H1 (cell line): ENCODE results near the gene GALT. TPM values are rescaled to one million over a fixed set of nuclear protein-coding genes. Genes with fewer than 3 reads are reported as not detected.

Experiments
- CTCF ChIA-PET: fragments of 300-600 bp; sonication (Branson Sonifier 250); formaldehyde crosslinking; loops from one replicate; lab custom pipeline; 2021; ENCODE audit not compliant: partially characterized antibody; lab: Charles Lee
- POLR2A ChIA-PET: fragments of 300-600 bp; sonication (Branson Sonifier 250); formaldehyde crosslinking; loops from one replicate; lab custom pipeline; 2021; ENCODE audit warnings: inconsistent platforms; ENCODE audit not compliant: partially characterized antibody; lab: Charles Lee
- DNase-seq, 2 experiments: peaks; one replicate each; pipeline versions ENCODE4 v3.0.0 to v3.0.0-alpha.2; 2010 to 2022; ENCODE audit warnings: low spot score in 2 of 2, low read depth in 1 of 2, mixed read lengths in 1 of 2
- FAIRE-seq: peaks from 2 replicates; lab custom pipeline; 2011; peaks lifted over from hg19 to GRCh38; lab: Jason Lieb, UNC
- H2AFZ ChIP-seq: 2 replicates; pipeline ENCODE4 v1.8.1; 2012; ENCODE audit warnings: low read length, inconsistent platforms
- H2AK5ac ChIP-seq: 2 replicates; pipeline ENCODE4 v1.6.1; 2013; ENCODE audit warnings: low read depth, low read length
- H2BK120ac ChIP-seq: replicated peaks from 2 replicates; pipeline ENCODE3; 2013; ENCODE audit warnings: low read depth, low read length, inconsistent platforms
- H2BK12ac ChIP-seq: 2 replicates; pipeline ENCODE4 v1.6.1; 2013; ENCODE audit warnings: low read depth, low read length
- H2BK15ac ChIP-seq: 2 replicates; pipeline ENCODE4 v1.6.1; 2013; ENCODE audit warnings: low read length
- H2BK20ac ChIP-seq: 2 replicates; pipeline ENCODE4 v1.6.1; 2013; ENCODE audit warnings: low read length
- H2BK5ac ChIP-seq: 2 replicates; pipeline ENCODE4 v1.6.1; 2013; ENCODE audit warnings: low read depth, low read length
- H3K14ac ChIP-seq: 2 replicates; pipeline ENCODE4 v1.6.1; 2013; ENCODE audit warnings: inconsistent platforms; ENCODE audit not compliant: insufficient read length
- H3K18ac ChIP-seq: 2 replicates; pipeline ENCODE4 v1.6.1; 2013; ENCODE audit warnings: low read length; ENCODE audit errors: extremely low read depth
- H3K23ac ChIP-seq: 2 replicates; pipeline ENCODE4 v1.6.1; 2013; ENCODE audit warnings: inconsistent platforms; ENCODE audit not compliant: insufficient read length
- H3K23me2 ChIP-seq: 2 replicates; pipeline ENCODE4 v1.6.1; 2013; ENCODE audit warnings: low read depth, low read length
- H3K27ac ChIP-seq: 2 replicates; pipeline ENCODE4 v1.6.1; 2011; ENCODE audit warnings: low read depth, low read length, inconsistent platforms
- H3K27me3 ChIP-seq, 4 experiments: replicated peaks in 1 of 4; 1 replicate in 1 of 4; 2 replicates in 3 of 4; pipeline versions ENCODE4 v1.6.1 to v1.8.1; 2011 to 2013; ENCODE audit warnings: low read length in 3 of 4, mild to moderate bottlenecking in 3 of 4, inconsistent platforms in 2 of 4, mixed read lengths in 2 of 4, moderate library complexity in 1 of 4; ENCODE audit not compliant: control insufficient read depth in 3 of 4, insufficient read depth in 3 of 4; ENCODE audit errors: extremely low read depth in 1 of 4
- H3K36me3 ChIP-seq, 4 experiments: 2 replicates each; pipeline versions ENCODE4 v1.6.1 to v1.8.1; 2011 to 2013; ENCODE audit warnings: mild to moderate bottlenecking in 4 of 4, low read length in 3 of 4, moderate library complexity in 2 of 4, control low read depth in 1 of 4, inconsistent platforms in 1 of 4; ENCODE audit not compliant: insufficient read depth in 4 of 4, control insufficient read depth in 2 of 4
- H3K4ac ChIP-seq: replicated peaks from 2 replicates; pipeline ENCODE3; 2013; ENCODE audit warnings: low read length, low read depth, mixed read lengths, inconsistent platforms; ENCODE audit not compliant: insufficient read length
- H3K4me1 ChIP-seq, 4 experiments: replicated peaks in 1 of 4; 1 replicate in 1 of 4; 2 replicates in 3 of 4; pipeline versions ENCODE4 v1.6.1 to v1.8.1; 2011 to 2013; ENCODE audit warnings: low read length in 3 of 4, inconsistent platforms in 2 of 4, mixed read lengths in 1 of 4; ENCODE audit not compliant: insufficient read depth in 4 of 4, control insufficient read depth in 3 of 4
- H3K4me2 ChIP-seq, 2 experiments: 2 replicates each; pipeline versions ENCODE4 v1.6.1 to v1.8.1; 2011 to 2013; ENCODE audit warnings: low read depth in 2 of 2, low read length in 2 of 2, control low read depth in 1 of 2, inconsistent platforms in 1 of 2, mild to moderate bottlenecking in 1 of 2; ENCODE audit not compliant: insufficient read depth in 1 of 2
- H3K4me3 ChIP-seq, 4 experiments: fragments of 200-600, 300-600 bp in 1 of 4; sonication (generic), shearing (Covaris generic), sonication (Bioruptor Twin) in 1 of 4; 2 replicates each; pipeline versions ENCODE4 v1.5.1 to v1.8.1; 2011 to 2016; ENCODE audit warnings: low read length in 4 of 4, low read depth in 3 of 4, control low read depth in 2 of 4, inconsistent platforms in 2 of 4, mild to moderate bottlenecking in 2 of 4, mixed read lengths in 1 of 4, moderate library complexity in 1 of 4; ENCODE audit not compliant: insufficient read depth in 2 of 4; ENCODE audit errors: extremely low read depth in 1 of 4
- H3K56ac ChIP-seq: replicated peaks from 2 replicates; pipeline ENCODE3; 2013; ENCODE audit warnings: low read depth, mild to moderate bottlenecking, mixed read lengths, low read length, inconsistent platforms; ENCODE audit not compliant: insufficient read length
- H3K79me1 ChIP-seq: 2 replicates; pipeline ENCODE4 v1.6.1; 2013; ENCODE audit warnings: low read depth, low read length, control low read depth
- H3K79me2 ChIP-seq, 2 experiments: 2 replicates each; pipeline versions ENCODE4 v1.6.1 to v1.8.1; 2012 to 2013; ENCODE audit warnings: low read length in 2 of 2, mild to moderate bottlenecking in 2 of 2, inconsistent platforms in 1 of 2; ENCODE audit not compliant: insufficient read depth in 2 of 2, control insufficient read depth in 1 of 2
- H3K9ac ChIP-seq, 4 experiments: replicated peaks in 1 of 4; 1 replicate in 1 of 4; 2 replicates in 3 of 4; pipeline versions ENCODE4 v1.6.1 to v1.8.1; 2011 to 2013; ENCODE audit warnings: low read depth in 3 of 4, low read length in 3 of 4, control low read depth in 2 of 4, mild to moderate bottlenecking in 2 of 4, moderate library complexity in 2 of 4, inconsistent platforms in 1 of 4; ENCODE audit errors: extremely low read depth in 1 of 4
- H3K9me3 ChIP-seq, 2 experiments: 2 replicates each; pipeline versions ENCODE4 v1.6.1 to v1.8.1; 2012 to 2013; ENCODE audit warnings: mild to moderate bottlenecking in 2 of 2, moderate library complexity in 2 of 2, control low read depth in 1 of 2, inconsistent platforms in 1 of 2, low read depth in 1 of 2, low read length in 1 of 2, mixed read lengths in 1 of 2; ENCODE audit not compliant: insufficient read depth in 2 of 2
- H4K20me1 ChIP-seq, 2 experiments: replicated peaks in 1 of 2; 2 replicates each; pipeline versions ENCODE3 to v1.8.1; 2011 to 2013; ENCODE audit warnings: inconsistent platforms in 2 of 2, low read length in 2 of 2, mild to moderate bottlenecking in 1 of 2; ENCODE audit not compliant: insufficient read depth in 2 of 2, control insufficient read depth in 1 of 2
- H4K5ac ChIP-seq: 2 replicates; pipeline ENCODE4 v1.6.1; 2013; ENCODE audit warnings: low read length, low read depth, mixed read lengths, inconsistent platforms; ENCODE audit not compliant: insufficient read length
- H4K8ac ChIP-seq: 2 replicates; pipeline ENCODE4 v1.8.0; 2013; ENCODE audit warnings: mild to moderate bottlenecking, moderate library complexity, low read length, inconsistent platforms; ENCODE audit not compliant: insufficient read depth; ENCODE audit errors: extremely low read depth
- H4K91ac ChIP-seq: replicated peaks from 2 replicates; pipeline ENCODE3; 2013; ENCODE audit warnings: low read length, mixed read lengths, inconsistent platforms; ENCODE audit not compliant: insufficient read length
- HDAC6 ChIP-seq: IDR thresholded peaks from one replicate; pipeline ENCODE4 v1.7.1; 2012; ENCODE audit warnings: low read depth, mild to moderate bottlenecking, inconsistent platforms, low read length, moderate library complexity
- WGBS, 2 experiments: shearing (Covaris generic) in 1 of 2; methylation state at CpG; one replicate each; pipeline versions ENCODE4 v1.1.6 to v1.1.7; 2013 to 2015; ENCODE audit warnings: low lambda C conversion rate in 2 of 2, mixed read lengths in 2 of 2, inconsistent platforms in 1 of 2, low coverage in 1 of 2, missing lambda C conversion rate in 1 of 2; ENCODE audit not compliant: insufficient replicate concordance in 2 of 2, insufficient coverage in 1 of 2, insufficient read length in 1 of 2; ENCODE audit errors: extremely low coverage in 1 of 2, missing lambda C conversion rate in 1 of 2; 5-methylcytosine and 5-hydroxymethylcytosine counted together
- polyA plus RNA-seq, 7 experiments: library from polyadenylated mRNA; depleted of rRNA in 3 of 7; stranded (reverse) in 5 of 7; unstranded in 2 of 7; fragments of >200 nt in 5 of 7; fragments of 200-250 nt in 2 of 7; gene quantifications; 1 replicate in 5 of 7; 2 replicates in 1 of 7; 4 replicates in 1 of 7; pipeline versions ENCODE4 v1.2.1 to v1.2.3, GENCODE V29; 2011 to 2013; ENCODE audit warnings: missing spikeins in 2 of 7, mixed read lengths in 2 of 7
- total RNA-seq: library from RNA; stranded (reverse); fragmentation: NEBNext Ultra II Directional; extraction: Animal tissue kit (Norgen Biotek cat#: 25700); gene quantifications from 2 replicates; pipeline ENCODE4 v1.2.1, GENCODE V29; 2021

The GALT gene
- total and polyA plus RNA-seq, 2 of the 8 experiments (the other 6 are each of a cell fraction or from before 2014, with no cell fraction given) = 21.9 to 50.6 TPM

- H3K14ac ChIP-seq = no peak overlapping the region
- H4K5ac ChIP-seq = no peak overlapping the region
- no peak overlapping the region for H4K8ac ChIP-seq
- peaks cover 44 to 58% (median 57%) of the 10 kb centered on the region in 4 experiments for H3K27me3 ChIP-seq
- no peak overlapping the region for H2BK20ac ChIP-seq
- H3K79me2 ChIP-seq = no peaks in the 10 kb centered on the region
- DNase-seq (no peak), FAIRE-seq (no peak)
- H3K4me3 ChIP-seq = no peak overlapping the region
- POLR2A ChIA-PET = interaction anchor here (1.0 to 11.3 kb wide), 2 partner anchors 14 to 21 kb away, joined by 3 to 127 read pairs; partner anchors contain the start of genes GALT and IL11RA
- H3K4me2 ChIP-seq = no peak overlapping the region
- H3K23me2 ChIP-seq = peaks cover 9% of the 10 kb centered on the region
- H4K91ac ChIP-seq = no peak overlapping the region
- no peak overlapping the region for H3K56ac ChIP-seq
- no peak overlapping the region for H2BK5ac ChIP-seq
- H2AFZ ChIP-seq = no peak overlapping the region
- H3K27ac ChIP-seq = no peak overlapping the region
- no peak overlapping the region for H3K18ac ChIP-seq
- H3K9ac ChIP-seq = no peak overlapping the region
- peaks cover 0 to 6% (median 2%) of the 10 kb centered on the region in 4 experiments; a peak in 3 of 8 replicates for H3K36me3 ChIP-seq
- H3K79me1 ChIP-seq = peaks cover 2% of the 10 kb centered on the region; the same call in 1 of the 2 replicates
- H2AK5ac ChIP-seq = no peak overlapping the region; the same call in 1 of the 2 replicates
- H3K4me1 ChIP-seq = peaks cover 0 to 13% (median 4%) of the 10 kb centered on the region in 4 experiments; a peak in 6 of 7 replicates
- no peak overlapping the region for H2BK12ac ChIP-seq
- H3K9me3 ChIP-seq = no peaks in the 10 kb centered on the region
- CTCF ChIA-PET = interaction anchor here (1.0 to 18.5 kb wide), 9 partner anchors 11 to 255 kb away, joined by 3 to 401 read pairs (median 4); partner anchors contain the start of genes DCTN3, GALT and RPP25L
- H3K4ac ChIP-seq = no peak overlapping the region
- no peak overlapping the region for H2BK120ac ChIP-seq
- no peak overlapping the region for H2BK15ac ChIP-seq
- no peak overlapping the region for H3K23ac ChIP-seq
- 64% methylated on average over 5 of the region's 5 CpGs; no CpG with 5 or more reads in 1 of the 2 experiments for WGBS, 2 experiments
- peaks cover 0 to 9% of the 10 kb centered on the region in 2 experiments for H4K20me1 ChIP-seq
- TF ChIP-seq HDAC6 = no peak
Observed at GRCh38 chr9:34630402-34631154, 15.9 kb upstream of the GALT start.
